AG04450 (cell line): Measurements from ENCODE around the gene ADGRG7. TPM values are rescaled to one million over a fixed set of nuclear protein-coding genes. Genes with fewer than 3 reads are reported as not detected.

Experiments used
- CTCF ChIA-PET: fragments of 300-600, 350-600 bp; formaldehyde crosslinking; extraction: SDS; loops from one replicate; lab custom pipeline; 2022; ENCODE audit warnings: antibody characterized with exemption, inconsistent platforms; lab: Charles Lee
- POLR2A ChIA-PET: fragments of 350-600 bp; formaldehyde crosslinking; extraction: SDS; loops from one replicate; lab custom pipeline; 2021; ENCODE audit warnings: antibody characterized with exemption, inconsistent platforms; lab: Yijun Ruan, JAX
- DNase-seq: peaks from one replicate; pipeline ENCODE4 v3.0.0-alpha.2; 2011; ENCODE audit warnings: low read depth, low spot score
- H3K27ac ChIP-seq: one replicate; pipeline ENCODE4 v1.5.1; 2012; ENCODE audit warnings: low read depth, low read length, control low read depth
- H3K27me3 ChIP-seq: one replicate; pipeline ENCODE4 v1.6.0; 2012; ENCODE audit warnings: low read length; ENCODE audit not compliant: control insufficient read depth, insufficient read depth
- H3K4me3 ChIP-seq: 2 replicates; pipeline ENCODE4 v1.5.1; 2011; ENCODE audit warnings: mild to moderate bottlenecking, low read depth, low read length, control low read depth
- H3K9me3 ChIP-seq: 2 replicates; pipeline ENCODE4 v1.5.1; 2012; ENCODE audit warnings: low read length; ENCODE audit not compliant: control insufficient read depth, insufficient read depth
- polyA plus RNA-seq: library from polyadenylated mRNA; depleted of rRNA; stranded (reverse); fragments of >200 nt; gene quantifications from 2 replicates; pipeline ENCODE4 v1.2.3, GENCODE V29; 2011; rRNA removed
- small RNA-seq: library from RNA; depleted of rRNA; stranded (forward); fragments of <200 nt; gene quantifications from one replicate; pipeline ENCODE3, GENCODE V24; 2012; ENCODE audit warnings: low read depth; ENCODE audit not compliant: insufficient read length
- TF ChIP-seq, protein P1 (sequence below): IDR thresholded peaks from 2 replicates; pipeline ENCODE4 v1.5.1; 2011; ENCODE audit warnings: low read depth, low read length, control low read depth, inconsistent platforms

ADGRG7 gene
- polyA plus RNA-seq, 1 experiment, result not detected

DNA sequence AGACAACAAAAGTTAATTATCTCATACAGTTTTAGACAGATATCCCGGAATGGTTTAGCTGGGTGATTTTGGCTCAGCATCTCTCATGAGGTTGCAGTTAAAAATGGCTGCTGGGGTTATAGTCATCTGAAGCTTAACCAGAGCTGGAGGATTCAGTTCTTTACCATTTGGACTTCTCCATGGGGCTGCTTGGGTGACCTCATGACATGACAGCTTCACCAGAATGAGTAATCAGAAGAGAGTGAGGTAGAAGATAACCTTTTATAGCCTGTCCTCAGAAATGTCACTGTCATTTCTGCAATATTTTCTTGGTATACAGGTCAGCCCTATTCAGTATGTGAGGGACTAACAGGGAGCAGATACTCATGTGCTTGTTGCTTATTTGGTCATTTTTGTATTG is 130.8 kb downstream of the ADGRG7 start:
- H3K27ac ChIP-seq, result no peak overlapping the region
- TF ChIP-seq, protein P1, sequence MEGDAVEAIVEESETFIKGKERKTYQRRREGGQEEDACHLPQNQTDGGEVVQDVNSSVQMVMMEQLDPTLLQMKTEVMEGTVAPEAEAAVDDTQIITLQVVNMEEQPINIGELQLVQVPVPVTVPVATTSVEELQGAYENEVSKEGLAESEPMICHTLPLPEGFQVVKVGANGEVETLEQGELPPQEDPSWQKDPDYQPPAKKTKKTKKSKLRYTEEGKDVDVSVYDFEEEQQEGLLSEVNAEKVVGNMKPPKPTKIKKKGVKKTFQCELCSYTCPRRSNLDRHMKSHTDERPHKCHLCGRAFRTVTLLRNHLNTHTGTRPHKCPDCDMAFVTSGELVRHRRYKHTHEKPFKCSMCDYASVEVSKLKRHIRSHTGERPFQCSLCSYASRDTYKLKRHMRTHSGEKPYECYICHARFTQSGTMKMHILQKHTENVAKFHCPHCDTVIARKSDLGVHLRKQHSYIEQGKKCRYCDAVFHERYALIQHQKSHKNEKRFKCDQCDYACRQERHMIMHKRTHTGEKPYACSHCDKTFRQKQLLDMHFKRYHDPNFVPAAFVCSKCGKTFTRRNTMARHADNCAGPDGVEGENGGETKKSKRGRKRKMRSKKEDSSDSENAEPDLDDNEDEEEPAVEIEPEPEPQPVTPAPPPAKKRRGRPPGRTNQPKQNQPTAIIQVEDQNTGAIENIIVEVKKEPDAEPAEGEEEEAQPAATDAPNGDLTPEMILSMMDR, result no peak
- H3K27me3 ChIP-seq, result no peaks in the 10 kb centered on the region
- CTCF ChIA-PET, result interaction anchor here (2.6 kb wide), 1 partner anchor 278 kb away, joined by 14 read pairs; no protein-coding TSS in a partner anchor
- POLR2A ChIA-PET, result no interaction called here
- H3K9me3 ChIP-seq, result no peaks in the 10 kb centered on the region
- no peak for DNase-seq
- H3K4me3 ChIP-seq, result no peak overlapping the region

DNA sequence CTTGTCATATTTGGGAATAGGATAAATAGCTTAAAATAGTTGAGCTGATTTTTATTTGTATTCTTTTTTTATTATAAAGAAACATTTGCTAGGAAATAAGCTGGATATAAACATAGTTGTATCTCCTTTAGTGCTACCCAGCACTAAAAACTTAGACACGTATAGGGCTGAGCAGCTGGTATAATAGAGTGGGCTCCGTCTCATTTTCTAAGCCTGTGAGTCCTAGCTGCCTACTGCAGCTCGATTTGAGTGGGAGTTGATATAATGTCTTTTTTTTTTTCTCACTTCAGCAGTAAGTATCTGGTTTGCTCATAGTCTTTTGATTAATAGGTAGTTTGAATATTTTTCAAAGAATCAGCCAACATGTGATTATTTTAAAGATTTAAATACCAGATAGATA is 134.1 kb downstream of the ADGRG7 start:
- Histone ChIP-seq H3K9me3 (no peaks in the 10 kb centered on the region), H3K4me3 (no peak overlapping the region), H3K27me3 (no peaks in the 10 kb centered on the region), H3K27ac (no peak overlapping the region)
- ChIA-PET POLR2A (no interaction called here), CTCF (interaction anchor here (1.0 to 2.9 kb wide), 4 partner anchors 18 to 453 kb away, joined by 3 to 11 read pairs (median 4); no protein-coding TSS in a partner anchor)
- TF ChIP-seq, protein P1, result no peak
- DNase-seq, result no peak

DNA sequence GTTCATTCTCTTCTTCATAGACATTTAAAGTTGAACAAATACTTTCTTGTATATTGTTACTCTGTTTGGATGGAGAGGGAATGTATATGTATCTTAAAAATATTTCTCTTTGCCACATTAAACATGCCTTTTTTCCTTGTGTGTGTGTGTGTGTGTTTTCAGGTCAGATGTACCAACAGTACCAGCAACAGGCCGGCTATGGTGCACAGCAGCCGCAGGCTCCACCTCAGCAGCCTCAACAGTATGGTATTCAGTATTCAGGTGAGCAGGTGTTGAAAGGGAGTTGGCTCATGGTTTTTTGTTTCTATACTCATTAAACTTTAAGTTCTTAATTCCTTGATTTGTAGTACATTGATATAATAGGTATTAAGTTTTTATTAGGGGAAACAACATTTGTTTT is 135.3 kb downstream of the ADGRG7 start:
- no peak for DNase-seq
- Histone ChIP-seq H3K27me3 (no peaks in the 10 kb centered on the region), H3K4me3 (no peak overlapping the region), H3K27ac (no peak overlapping the region), H3K9me3 (no peaks in the 10 kb centered on the region)
- ChIA-PET POLR2A (no interaction called here), CTCF (no interaction called here)
- TF ChIP-seq, protein P1, result no peak

Small RNA genes lying within 50 kb of the gene (small RNA-seq; reads per million reads assigned to genes)
- gene RF00322, result not detected

Other genes with a start within 250 kb of the ADGRG7 start
- gene TOMM70, start 208.5 kb upstream of the ADGRG7 start, polyA plus RNA-seq, result 40.1 and 53.7 TPM in 2 replicates
- gene LNP1, start 208.1 kb upstream of the ADGRG7 start, polyA plus RNA-seq, result 2.7 and 3.3 TPM in 2 replicates
- 33.0 and 42.8 TPM in 2 replicates for gene TMEM45A, start 117.0 kb upstream of the ADGRG7 start, polyA plus RNA-seq
- gene TFG, start 99.9 kb downstream of the ADGRG7 start, polyA plus RNA-seq, result 96.4 and 99.8 TPM in 2 replicates